Placental pericyte (primary cell): ENCODE data around the gene RBL1. TPM values are rescaled to one million over a fixed set of nuclear protein-coding genes. Genes with fewer than 3 reads are reported as not detected.

Source experiments
- small RNA-seq: library from RNA; depleted of rRNA; stranded (forward); fragments of <200 nt; gene quantifications from one replicate; pipeline ENCODE3, GENCODE V24; 2012; ENCODE audit warnings: low replicate concordance
- total RNA-seq: library from RNA; depleted of rRNA; stranded (reverse); fragments of >200 nt; gene quantifications from 2 replicates; pipeline ENCODE4 v1.2.3, GENCODE V29; 2012

RBL1 gene, protein sequence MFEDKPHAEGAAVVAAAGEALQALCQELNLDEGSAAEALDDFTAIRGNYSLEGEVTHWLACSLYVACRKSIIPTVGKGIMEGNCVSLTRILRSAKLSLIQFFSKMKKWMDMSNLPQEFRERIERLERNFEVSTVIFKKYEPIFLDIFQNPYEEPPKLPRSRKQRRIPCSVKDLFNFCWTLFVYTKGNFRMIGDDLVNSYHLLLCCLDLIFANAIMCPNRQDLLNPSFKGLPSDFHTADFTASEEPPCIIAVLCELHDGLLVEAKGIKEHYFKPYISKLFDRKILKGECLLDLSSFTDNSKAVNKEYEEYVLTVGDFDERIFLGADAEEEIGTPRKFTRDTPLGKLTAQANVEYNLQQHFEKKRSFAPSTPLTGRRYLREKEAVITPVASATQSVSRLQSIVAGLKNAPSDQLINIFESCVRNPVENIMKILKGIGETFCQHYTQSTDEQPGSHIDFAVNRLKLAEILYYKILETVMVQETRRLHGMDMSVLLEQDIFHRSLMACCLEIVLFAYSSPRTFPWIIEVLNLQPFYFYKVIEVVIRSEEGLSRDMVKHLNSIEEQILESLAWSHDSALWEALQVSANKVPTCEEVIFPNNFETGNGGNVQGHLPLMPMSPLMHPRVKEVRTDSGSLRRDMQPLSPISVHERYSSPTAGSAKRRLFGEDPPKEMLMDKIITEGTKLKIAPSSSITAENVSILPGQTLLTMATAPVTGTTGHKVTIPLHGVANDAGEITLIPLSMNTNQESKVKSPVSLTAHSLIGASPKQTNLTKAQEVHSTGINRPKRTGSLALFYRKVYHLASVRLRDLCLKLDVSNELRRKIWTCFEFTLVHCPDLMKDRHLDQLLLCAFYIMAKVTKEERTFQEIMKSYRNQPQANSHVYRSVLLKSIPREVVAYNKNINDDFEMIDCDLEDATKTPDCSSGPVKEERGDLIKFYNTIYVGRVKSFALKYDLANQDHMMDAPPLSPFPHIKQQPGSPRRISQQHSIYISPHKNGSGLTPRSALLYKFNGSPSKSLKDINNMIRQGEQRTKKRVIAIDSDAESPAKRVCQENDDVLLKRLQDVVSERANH
- total RNA-seq: 4.6 and 21.6 TPM in 2 replicates

DNA sequence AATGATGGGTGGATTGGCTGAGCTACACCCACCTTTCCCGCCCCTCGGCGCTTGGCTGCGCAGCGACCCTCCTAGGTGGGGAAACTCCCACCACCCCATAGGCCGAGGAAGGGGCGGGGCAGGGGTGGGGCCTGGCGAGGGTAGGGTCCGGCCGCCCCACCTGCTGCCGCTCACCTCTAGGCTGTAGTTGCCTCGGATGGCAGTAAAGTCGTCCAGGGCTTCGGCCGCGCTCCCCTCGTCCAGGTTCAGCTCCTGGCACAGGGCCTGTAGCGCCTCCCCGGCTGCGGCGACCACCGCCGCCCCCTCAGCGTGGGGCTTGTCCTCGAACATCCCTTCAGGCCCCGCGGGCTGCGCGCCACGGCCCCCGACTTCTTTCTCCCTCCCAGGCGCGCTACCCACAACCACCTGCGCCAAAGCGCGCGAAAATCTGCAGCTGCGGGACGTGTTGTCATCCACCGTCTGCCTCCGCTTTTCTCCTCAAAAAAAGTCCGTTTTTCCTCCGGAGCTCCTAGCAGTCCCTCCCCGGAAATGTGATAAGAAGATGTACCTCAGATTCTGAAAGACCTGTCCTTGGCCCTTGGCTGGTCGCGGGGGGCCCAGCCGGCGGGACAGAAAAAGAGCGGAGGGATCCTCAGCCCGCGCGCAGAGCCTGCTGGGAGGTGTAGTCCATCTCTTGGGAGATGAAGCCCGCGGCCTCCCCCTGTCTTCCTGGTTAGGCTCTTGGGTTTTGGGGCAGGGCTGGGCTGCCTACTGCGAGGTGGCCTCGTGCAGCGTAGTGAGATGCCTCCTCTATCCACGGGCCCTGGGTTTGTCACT is at the start of gene RBL1:
Gene RBL1, minus strand, starts transcription at position 399 of the 816 bp plus-strand sequence. Its CDS starts 69 bp downstream, at position 330.

DNA sequence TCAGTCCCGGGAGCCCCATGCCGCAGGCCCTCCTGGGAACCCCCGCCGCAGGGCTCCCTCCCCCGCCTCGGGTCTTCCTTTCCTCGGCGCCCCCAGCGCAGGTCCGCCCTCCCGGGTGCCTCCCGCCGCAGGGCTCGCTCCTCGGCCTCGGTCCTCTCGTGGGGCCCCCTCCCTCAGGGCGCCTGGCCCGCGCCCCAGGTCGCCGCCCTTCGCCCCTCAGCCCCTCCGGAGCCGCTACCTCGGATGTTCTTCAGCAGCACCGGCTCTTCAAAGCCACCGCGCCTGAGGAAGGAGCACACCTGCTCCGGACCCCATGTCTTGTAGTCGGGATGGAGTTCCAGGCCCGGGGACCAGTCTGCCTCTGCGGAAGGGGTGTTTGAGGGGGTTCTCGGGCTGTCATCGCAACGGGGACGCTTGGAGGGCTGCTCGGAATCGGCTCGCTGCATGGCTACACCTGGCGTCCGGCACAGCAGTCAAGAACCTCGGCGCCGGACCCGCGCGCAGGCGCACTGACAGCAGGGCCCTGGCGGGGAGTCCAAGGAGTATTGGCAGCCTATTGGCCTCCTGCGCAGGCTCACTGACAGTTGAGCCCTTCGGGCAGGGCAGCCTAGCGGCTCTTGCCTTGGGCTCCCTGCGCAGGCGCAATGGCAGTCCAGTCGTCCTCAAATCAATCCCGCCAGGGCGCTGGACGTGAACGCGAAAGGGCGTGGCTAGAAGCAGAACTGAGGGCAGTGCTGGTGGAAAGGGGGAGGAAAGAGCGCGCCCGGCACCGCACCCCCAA is 144.4 kb downstream of the RBL1 start, which contains the start of gene SAMHD1:
Gene SAMHD1, minus strand, starts transcription at position 511 of the 781 bp plus-strand sequence. Its CDS starts 65 bp downstream, at position 446.

Small RNAs within 50 kb of the gene (small RNA-seq; reads per million reads assigned to genes)
- not detected for gene RPS3AP3

Other genes starting within 250 kb of the RBL1 start
- gene TLDC2, start 219.9 kb downstream of the RBL1 start, total RNA-seq: not detected in 2 replicates
- gene SAMHD1, start 144.3 kb downstream of the RBL1 start, total RNA-seq: 27.1 and 39.5 TPM in 2 replicates
- 246 and 406 TPM in 2 replicates for gene RPN2, start 83.3 kb upstream of the RBL1 start, total RNA-seq
- 1.7 and 7.9 TPM in 2 replicates for gene MROH8, start 83.6 kb upstream of the RBL1 start, total RNA-seq
- not detected in 2 replicates for gene GHRH, start 165.8 kb upstream of the RBL1 start, total RNA-seq
- 20.0 and 21.4 TPM in 2 replicates for gene MANBAL, start 193.7 kb upstream of the RBL1 start, total RNA-seq